ENCODE results near the gene WNK1.

WNK1 gene

GRCh38 chr12:943051-943450 is 190.7 kb downstream of the WNK1 start:
- Histone ChIP-seq H3K9me3 (ENCODE audit: control insufficient read depth, insufficient read depth, low read depth, low read length) (no peaks in the 10 kb centered on the region), H3K4me1 (ENCODE audit: control insufficient read depth, insufficient read depth, low read length) (no peaks in the 10 kb centered on the region), H3K36me3 (ENCODE audit: control insufficient read depth in 2 of 2, insufficient read depth in 1 of 2, low read length in 2 of 2) (peaks cover 34 to 43% of the 10 kb centered on the region in 2 experiments; a peak in 2 of 3 replicates), H3K27ac (ENCODE audit: extremely low read depth, low read depth, low read length) (no peak overlapping the region), H3K4me3 (ENCODE audit: low read depth, low read length) (no peak overlapping the region)
- CTCF ChIA-PET, result no interaction called here
- no peak for TF ChIP-seq REPIN1 (tag by site-specific recombination; IDR thresholded peaks at IDR 0.05; ENCODE audit: low read depth)
- TF ChIP-seq BCL11A (tag by site-specific recombination; IDR thresholded peaks at IDR 0.05; ENCODE audit: low read depth), result no peak
- TF ChIP-seq ZNF704 (tag by site-specific recombination; IDR thresholded peaks at IDR 0.05), result no peak
- no peak for TF ChIP-seq ZNF48 (tag by site-specific recombination; IDR thresholded peaks at IDR 0.05)
- no peak for TF ChIP-seq ZNF707 (tag by site-specific recombination; IDR thresholded peaks at IDR 0.05)
- TF ChIP-seq ZNF76 (tag by site-specific recombination; IDR thresholded peaks at IDR 0.05; ENCODE audit: borderline replicate concordance, low read depth), result no peak
- no peak for TF ChIP-seq KLF7 (tag by site-specific recombination; IDR thresholded peaks at IDR 0.05; ENCODE audit: borderline replicate concordance)
- no peak for TF ChIP-seq KLF9 (tag by site-specific recombination; IDR thresholded peaks at IDR 0.05; ENCODE audit: low read depth)
- no peak for TF ChIP-seq ZNF473 (tag by site-specific recombination; IDR thresholded peaks at IDR 0.05)
- TF ChIP-seq ELK4 (IDR thresholded peaks at IDR 0.05; ENCODE audit: borderline replicate concordance, low read depth, low read length), result no peak
- no peak for TF ChIP-seq ZNF184 (tag by site-specific recombination; IDR thresholded peaks at IDR 0.05)
- TF ChIP-seq ZNF624 (tag by site-specific recombination; IDR thresholded peaks at IDR 0.05), result no peak
- no peak for TF ChIP-seq ZNF155 (tag by site-specific recombination; IDR thresholded peaks at IDR 0.05)
- TF ChIP-seq YY1 (tag by site-specific recombination; IDR thresholded peaks at IDR 0.05), result no peak
- POLR2A ChIA-PET, result no interaction called here

- no peaks in the 10 kb centered on the region for H3K4me1 ChIP-seq (ENCODE audit: control insufficient read depth, insufficient read depth, low read length)
- H3K36me3 ChIP-seq (ENCODE audit: control insufficient read depth in 2 of 2, insufficient read depth in 1 of 2, low read length in 2 of 2), result peaks cover 27 to 36% of the 10 kb centered on the region in 2 experiments; a peak in 2 of 3 replicates
- TF ChIP-seq ZNF670 (tag by site-specific recombination; IDR thresholded peaks at IDR 0.05; ENCODE audit: low read depth) (no peak), YY1 (tag by site-specific recombination; IDR thresholded peaks at IDR 0.05) (no peak), ZNF585B (tag by site-specific recombination; IDR thresholded peaks at IDR 0.05) (no peak), ZNF768 (tag by site-specific recombination; IDR thresholded peaks at IDR 0.05) (no peak), ZNF626 (tag by site-specific recombination; IDR thresholded peaks at IDR 0.05) (no peak), ZNF266 (tag by site-specific recombination; IDR thresholded peaks at IDR 0.05; ENCODE audit: low read depth) (no peak), PBX3 (CRISPR knock-in tag; IDR thresholded peaks at IDR 0.05) (no peak), ZNF214 (tag by site-specific recombination; IDR thresholded peaks at IDR 0.05; ENCODE audit: borderline replicate concordance) (no peak), ZNF146 (tag by site-specific recombination; IDR thresholded peaks at IDR 0.05) (no peak), HOXD13 (CRISPR knock-in tag; IDR thresholded peaks at IDR 0.05; ENCODE audit: borderline replicate concordance) (no peak), SALL2 (tag by site-specific recombination; IDR thresholded peaks at IDR 0.05; ENCODE audit: borderline replicate concordance) (no peak), PRDM10 (tag by site-specific recombination; IDR thresholded peaks at IDR 0.05) (no peak)
- no peak overlapping the region for H3K4me3 ChIP-seq (ENCODE audit: low read depth, low read length)
- POLR2A ChIA-PET, result no interaction called here
- H3K9me3 ChIP-seq (ENCODE audit: control insufficient read depth, insufficient read depth, low read depth, low read length), result no peaks in the 10 kb centered on the region
- CTCF ChIA-PET, result no interaction called here
- no peak overlapping the region for H3K27ac ChIP-seq (ENCODE audit: extremely low read depth, low read depth, low read length)
Measured at GRCh38 chr12:944211-944610, 191.8 kb downstream of the WNK1 start.

Data from HEK293 (cell line).